GM21723 (cell line): Measurements from ENCODE around the gene HSD17B1.

Source experiments
- ATAC-seq: cut with Tn5 transposase; IDR thresholded peaks from one replicate; pipeline ENCODE4 v1.9.1; 2021; ENCODE audit warnings: mild to moderate bottlenecking, moderate library complexity; ENCODE audit not compliant: unreplicated experiment

HSD17B1 gene

GRCh38 chr17:42598905-42599304, 46.2 kb downstream of the HSD17B1 start:
- ATAC-seq, result no peak

GRCh38 chr17:42603318-42603717, 50.6 kb downstream of the HSD17B1 start:
- no peak for ATAC-seq
